ENCODE data around the gene FGF3. TPM values are rescaled to one million over a fixed set of nuclear protein-coding genes. Genes with fewer than 3 reads are reported as not detected.

Gene FGF3
- total and polyA plus RNA-seq, 2 donors from 2014 or later: not detected

- H3K27me3 ChIP-seq (ENCODE audit: control insufficient read depth, insufficient read depth, low read length): no peaks in the 10 kb centered on the region
- DNase-seq (peak in 2 of 5 donors; percentile 38 to 51), FAIRE-seq (no peak)
- intact Hi-C loops (cut with DNase I): no loop called here
- no peak for TF ChIP-seq CTCF (IDR thresholded peaks at IDR 0.05; ENCODE audit: borderline replicate concordance, extremely low read depth, insufficient read depth)
- no peak overlapping the region for H3K9ac ChIP-seq (ENCODE audit: low read length in 3 of 3)
- H3K4me3 ChIP-seq (ENCODE audit: low read length in 3 of 3): no peak overlapping the region
- no peaks in the 10 kb centered on the region for H3K9me3 ChIP-seq (ENCODE audit: control insufficient read depth in 2 of 3, insufficient read depth in 1 of 3, low read length in 3 of 3)
- H3K4me1 ChIP-seq (ENCODE audit: control insufficient read depth in 2 of 3, insufficient read depth in 2 of 3, low read depth in 1 of 3, low read length in 3 of 3): no peaks in the 10 kb centered on the region
- H3K36me3 ChIP-seq (ENCODE audit: control insufficient read depth in 2 of 3, insufficient read depth in 3 of 3, low read length in 3 of 3): no peaks in the 10 kb centered on the region
- no peak overlapping the region for H3K27ac ChIP-seq (ENCODE audit: low read depth in 2 of 2, low read length in 2 of 2)
Observed at GRCh38 chr11:69840371-69841169, 21.4 kb upstream of the FGF3 start.

- Histone ChIP-seq H3K4me1 (ENCODE audit: control insufficient read depth in 2 of 3, insufficient read depth in 2 of 3, low read depth in 1 of 3, low read length in 3 of 3) (no peaks in the 10 kb centered on the region), H3K4me3 (ENCODE audit: low read length in 3 of 3) (no peak overlapping the region), H3K9ac (ENCODE audit: low read length in 3 of 3) (no peak overlapping the region), H3K27me3 (ENCODE audit: control insufficient read depth, insufficient read depth, low read length) (no peaks in the 10 kb centered on the region), H3K36me3 (ENCODE audit: control insufficient read depth in 2 of 3, insufficient read depth in 3 of 3, low read length in 3 of 3) (no peaks in the 10 kb centered on the region), H3K27ac (ENCODE audit: low read depth in 2 of 2, low read length in 2 of 2) (no peak overlapping the region), H3K9me3 (ENCODE audit: control insufficient read depth in 2 of 3, insufficient read depth in 1 of 3, low read length in 3 of 3) (no peaks in the 10 kb centered on the region)
- FAIRE-seq (no peak), DNase-seq (peak in 2 of 5 donors; percentile 20 to 36)
- intact Hi-C loops (cut with DNase I): no loop called here
- TF ChIP-seq CTCF (IDR thresholded peaks at IDR 0.05; ENCODE audit: borderline replicate concordance, extremely low read depth, insufficient read depth): no peak
Observed at GRCh38 chr11:69839516-69839915, 20.3 kb upstream of the FGF3 start.

- intact Hi-C loops (cut with DNase I): no loop called here
- no peaks in the 10 kb centered on the region for H3K27me3 ChIP-seq (ENCODE audit: control insufficient read depth, insufficient read depth, low read length)
- no peak overlapping the region for H3K4me3 ChIP-seq (ENCODE audit: low read length in 3 of 3)
- no peaks in the 10 kb centered on the region for H3K4me1 ChIP-seq (ENCODE audit: control insufficient read depth in 2 of 3, insufficient read depth in 2 of 3, low read depth in 1 of 3, low read length in 3 of 3)
- H3K27ac ChIP-seq (ENCODE audit: low read depth in 2 of 2, low read length in 2 of 2): no peak overlapping the region
- DNase-seq (peak in 1 of 5 donors; percentile 24), FAIRE-seq (no peak)
- no peaks in the 10 kb centered on the region for H3K36me3 ChIP-seq (ENCODE audit: control insufficient read depth in 2 of 3, insufficient read depth in 3 of 3, low read length in 3 of 3)
- no peaks in the 10 kb centered on the region for H3K9me3 ChIP-seq (ENCODE audit: control insufficient read depth in 2 of 3, insufficient read depth in 1 of 3, low read length in 3 of 3)
- H3K9ac ChIP-seq (ENCODE audit: low read length in 3 of 3): no peak overlapping the region
- no peak for TF ChIP-seq CTCF (IDR thresholded peaks at IDR 0.05; ENCODE audit: borderline replicate concordance, extremely low read depth, insufficient read depth)
Observed at GRCh38 chr11:69837791-69838190, 18.6 kb upstream of the FGF3 start.

Data from kidney (tissue), 14 donors.